LNCaP clone FGC (cell line): ENCODE data around the gene SLC39A7.

ENCODE experiments used
- DNase-seq: peaks from one replicate; pipeline ENCODE4 v3.0.0-alpha.2; 2011; ENCODE audit warnings: low read depth
- H3K4me3 ChIP-seq: 2 replicates; pipeline ENCODE4 v1.5.1; 2011; ENCODE audit warnings: mild to moderate bottlenecking, low read depth, low read length, control low read depth
- TF ChIP-seq, protein P1 (sequence below): IDR thresholded peaks from 2 replicates; pipeline ENCODE4 v1.5.1; 2012; ENCODE audit warnings: mild to moderate bottlenecking; ENCODE audit not compliant: control insufficient read depth, insufficient read depth; ENCODE audit errors: extremely low read depth

SLC39A7 gene

DNA sequence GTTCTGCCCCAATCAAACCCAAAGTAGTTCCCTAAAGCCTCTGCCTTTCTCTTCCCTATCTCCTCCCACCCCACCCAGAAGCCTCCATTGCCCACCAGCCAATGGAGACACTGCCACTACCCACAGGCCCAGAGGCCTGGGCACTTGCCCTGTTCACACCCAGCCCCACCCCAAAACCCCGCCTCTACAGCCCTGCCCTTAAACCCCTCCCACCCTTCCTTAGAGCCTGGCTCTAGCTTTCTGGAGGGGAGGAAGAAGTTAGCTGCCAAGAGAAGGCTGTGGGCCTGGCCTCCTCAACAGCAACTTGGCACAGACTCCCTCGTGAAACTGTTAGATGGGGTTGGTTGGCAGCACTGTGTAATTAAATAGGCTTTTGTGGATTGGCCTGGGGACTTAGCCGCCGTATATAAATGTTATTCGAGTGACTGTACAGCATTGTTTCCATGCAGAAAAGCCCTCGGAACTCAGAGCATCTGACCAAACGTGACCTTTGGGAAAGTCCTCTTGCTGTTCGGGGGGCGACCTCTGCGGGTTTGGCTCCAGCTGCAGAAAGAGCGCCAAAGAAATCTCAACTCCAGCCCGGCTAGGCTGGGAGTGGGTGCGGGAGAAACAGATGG lies 39.8 kb upstream of the SLC39A7 start:
- DNase-seq: peak; percentile 79
- 0 out of 2 replicates have a peak overlapping the region, but pooled peaks have one; percentile 44 for H3K4me3 ChIP-seq
- TF ChIP-seq, protein P1, sequence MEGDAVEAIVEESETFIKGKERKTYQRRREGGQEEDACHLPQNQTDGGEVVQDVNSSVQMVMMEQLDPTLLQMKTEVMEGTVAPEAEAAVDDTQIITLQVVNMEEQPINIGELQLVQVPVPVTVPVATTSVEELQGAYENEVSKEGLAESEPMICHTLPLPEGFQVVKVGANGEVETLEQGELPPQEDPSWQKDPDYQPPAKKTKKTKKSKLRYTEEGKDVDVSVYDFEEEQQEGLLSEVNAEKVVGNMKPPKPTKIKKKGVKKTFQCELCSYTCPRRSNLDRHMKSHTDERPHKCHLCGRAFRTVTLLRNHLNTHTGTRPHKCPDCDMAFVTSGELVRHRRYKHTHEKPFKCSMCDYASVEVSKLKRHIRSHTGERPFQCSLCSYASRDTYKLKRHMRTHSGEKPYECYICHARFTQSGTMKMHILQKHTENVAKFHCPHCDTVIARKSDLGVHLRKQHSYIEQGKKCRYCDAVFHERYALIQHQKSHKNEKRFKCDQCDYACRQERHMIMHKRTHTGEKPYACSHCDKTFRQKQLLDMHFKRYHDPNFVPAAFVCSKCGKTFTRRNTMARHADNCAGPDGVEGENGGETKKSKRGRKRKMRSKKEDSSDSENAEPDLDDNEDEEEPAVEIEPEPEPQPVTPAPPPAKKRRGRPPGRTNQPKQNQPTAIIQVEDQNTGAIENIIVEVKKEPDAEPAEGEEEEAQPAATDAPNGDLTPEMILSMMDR: no peak

DNA sequence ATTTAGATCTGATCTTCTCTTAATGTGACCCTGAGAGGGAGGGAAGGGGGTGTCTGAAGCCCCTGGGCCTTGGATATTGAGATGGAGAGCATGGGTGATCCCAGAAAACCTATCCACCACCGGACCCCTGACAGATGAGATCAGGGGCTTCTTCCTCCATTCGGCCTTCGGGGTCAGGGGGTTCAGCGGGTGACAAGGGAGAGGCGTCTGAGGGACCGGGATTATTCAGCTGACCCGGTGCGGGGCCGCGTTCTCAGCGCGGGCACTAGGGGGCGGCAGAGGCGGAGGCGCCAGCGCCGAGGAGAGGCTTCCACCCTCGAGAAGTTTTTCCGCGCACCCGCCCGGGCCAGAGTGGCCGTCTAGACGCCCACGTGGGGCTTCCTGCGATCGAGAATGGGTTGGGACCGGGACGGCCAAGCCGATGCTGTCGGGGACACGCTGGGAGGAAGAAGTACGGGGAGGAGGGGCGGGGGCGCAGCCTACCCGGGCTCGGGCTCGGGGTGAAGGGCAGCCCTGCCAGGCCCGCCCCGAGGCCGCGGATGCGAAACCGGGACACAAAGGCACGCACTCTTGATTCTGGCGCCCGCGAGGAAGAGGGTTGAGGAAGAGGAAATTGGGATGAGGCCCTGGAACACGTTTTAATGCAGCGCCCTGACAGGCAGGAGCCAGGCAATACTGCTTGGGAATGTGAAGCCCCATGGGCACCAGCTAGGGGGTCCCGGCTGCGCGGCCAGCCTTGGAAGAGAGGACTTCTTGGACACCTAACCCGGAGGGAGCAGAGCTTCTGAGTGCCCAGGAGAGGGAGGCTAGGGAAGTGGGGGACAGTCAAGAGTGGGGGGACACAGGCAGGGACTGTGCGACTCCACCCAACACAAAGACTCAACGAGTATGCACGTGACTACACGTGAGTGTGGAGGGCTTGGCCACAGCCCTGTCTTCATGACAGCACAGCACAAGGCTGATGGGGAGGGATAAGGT lies 39.0 kb upstream of the SLC39A7 start:
- no peak for DNase-seq
- peak overlapping the region; percentile 44 for H3K4me3 ChIP-seq
- TF ChIP-seq, protein P1: peak; percentile 91

DNA sequence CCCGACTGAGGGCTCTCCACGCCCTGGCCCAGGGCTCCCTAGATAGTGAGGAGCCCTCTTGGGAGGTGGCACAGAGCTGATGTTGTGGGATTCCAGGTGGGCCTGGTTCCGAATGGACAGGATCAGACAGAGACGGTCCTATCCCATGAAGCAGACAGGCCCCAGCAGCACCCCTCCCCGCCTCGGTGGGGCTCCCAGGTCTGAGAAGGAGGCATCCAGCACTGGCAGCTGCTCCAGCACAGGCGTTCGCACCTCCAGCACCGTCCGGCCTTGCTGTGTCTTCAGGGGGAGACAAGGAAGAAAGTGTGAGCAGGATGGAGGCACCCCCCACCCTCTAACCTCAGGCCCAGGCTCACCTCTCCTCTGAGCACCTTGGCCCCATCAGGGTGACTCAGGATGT lies 37.1 kb upstream of the SLC39A7 start:
- DNase-seq: no peak
- no peak overlapping the region for H3K4me3 ChIP-seq
- TF ChIP-seq, protein P1: no peak

DNA sequence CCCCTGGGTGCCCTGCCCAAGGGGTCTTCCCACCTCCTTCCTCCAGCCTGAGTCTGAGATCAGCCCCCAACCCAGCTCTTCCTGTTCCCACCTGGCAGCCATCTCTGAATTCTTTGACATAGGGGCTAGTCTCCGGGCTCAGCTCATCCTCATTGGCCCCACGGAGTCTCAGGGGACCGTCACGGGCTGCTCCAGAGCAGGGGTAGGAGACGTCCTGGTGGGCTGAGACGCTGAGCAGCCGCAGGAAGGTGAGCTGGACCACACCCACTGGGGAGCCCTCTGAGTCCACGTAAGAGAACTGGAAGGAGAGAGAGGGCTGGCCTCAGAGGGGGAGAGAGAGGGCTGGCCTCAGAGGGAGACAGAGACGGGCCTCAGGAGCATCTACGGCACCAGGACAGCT lies 36.5 kb upstream of the SLC39A7 start:
- TF ChIP-seq, protein P1: no peak

DNA sequence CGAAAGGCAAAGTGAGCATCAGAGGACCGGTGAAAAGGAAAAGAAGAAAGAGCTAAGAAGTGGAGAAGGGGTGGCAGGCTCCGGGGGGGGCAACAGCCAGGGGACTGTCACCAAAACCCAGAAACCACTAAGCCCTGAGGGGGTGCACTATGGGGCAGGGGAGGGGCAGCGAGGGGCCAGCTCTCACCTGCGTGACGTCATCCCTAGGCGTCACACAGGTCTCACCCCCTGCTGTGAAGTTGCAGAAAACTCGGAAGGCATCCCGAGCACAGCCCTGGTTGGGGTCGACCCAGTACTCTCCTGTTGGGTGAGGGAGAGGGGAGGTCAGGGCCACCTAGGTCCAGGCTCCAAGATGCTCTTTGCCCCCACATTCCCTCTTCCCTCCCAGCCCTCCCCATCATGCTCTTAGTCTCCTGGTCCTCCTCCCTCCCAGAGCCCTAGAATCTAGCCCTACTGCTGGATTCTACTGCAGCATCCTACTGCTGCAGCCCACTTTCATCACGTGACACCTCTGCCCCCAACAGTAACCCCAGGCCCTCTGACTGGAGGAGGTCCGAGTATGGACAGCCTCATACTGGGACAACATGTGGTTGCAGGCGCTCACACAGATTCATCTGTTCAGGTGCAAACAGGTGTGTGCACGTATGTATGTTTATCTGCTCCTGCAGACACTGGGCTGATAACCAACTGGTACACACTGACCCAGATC lies 35.8 kb upstream of the SLC39A7 start:
- no peak for DNase-seq
- no peak overlapping the region for H3K4me3 ChIP-seq
- TF ChIP-seq, protein P1: no peak

More for the DNA sequence above, 36.5 kb upstream of the SLC39A7 start:
- no peak for DNase-seq
- H3K4me3 ChIP-seq: no peak overlapping the region

DNA sequence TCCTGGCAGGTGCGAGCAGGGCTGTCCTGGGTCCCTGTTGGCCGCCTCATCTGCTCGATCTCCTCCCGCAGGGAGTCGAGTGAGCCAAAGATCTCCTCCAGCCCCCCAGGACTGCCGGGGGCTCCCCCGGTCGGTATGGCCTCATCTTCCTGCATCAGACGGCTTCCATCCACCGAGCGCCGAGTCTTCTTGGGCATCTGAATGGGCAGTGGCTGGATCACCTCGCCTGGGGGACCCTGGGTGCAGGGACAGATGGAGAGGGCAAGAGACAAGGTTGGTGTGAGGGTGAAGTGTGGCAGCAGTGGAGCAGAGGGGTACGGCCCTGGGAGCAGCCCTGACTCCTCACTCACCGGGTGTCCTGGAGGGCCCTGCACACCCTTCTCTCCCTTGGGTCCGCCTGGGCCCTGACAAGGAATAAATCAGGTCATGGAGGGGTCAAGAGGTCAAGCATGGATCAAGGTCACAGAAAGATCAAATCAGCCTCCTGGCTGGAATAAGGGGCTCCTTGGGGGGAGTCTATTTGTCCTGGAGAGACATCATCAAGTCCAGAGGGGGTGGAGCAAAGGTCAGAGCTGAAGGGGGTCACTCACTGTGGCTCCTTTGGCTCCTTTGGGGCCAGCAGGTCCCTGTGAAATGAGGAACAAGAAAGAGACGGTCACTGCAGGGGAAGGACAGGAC lies 34.9 kb upstream of the SLC39A7 start:
- no peak overlapping the region for H3K4me3 ChIP-seq
- TF ChIP-seq, protein P1: no peak
- no peak for DNase-seq
